AG09309 (cell line): Measurements from ENCODE around the gene BEGAIN.

ENCODE experiments used
- DNase-seq: peaks from one replicate; pipeline ENCODE4 v3.0.0-alpha.2; 2010; ENCODE audit warnings: low read depth
- H3K4me3 ChIP-seq: 2 replicates; pipeline ENCODE4 v1.5.1; 2011; ENCODE audit warnings: mild to moderate bottlenecking, low read depth, low read length, moderate library complexity; ENCODE audit not compliant: control insufficient read depth
- CTCF ChIP-seq: IDR thresholded peaks from 2 replicates; pipeline ENCODE4 v1.5.1; 2011; ENCODE audit warnings: mild to moderate bottlenecking, low read depth, low read length, inconsistent platforms; ENCODE audit not compliant: insufficient read depth, control insufficient read depth; ENCODE audit errors: missing control alignments

The BEGAIN gene

DNA sequence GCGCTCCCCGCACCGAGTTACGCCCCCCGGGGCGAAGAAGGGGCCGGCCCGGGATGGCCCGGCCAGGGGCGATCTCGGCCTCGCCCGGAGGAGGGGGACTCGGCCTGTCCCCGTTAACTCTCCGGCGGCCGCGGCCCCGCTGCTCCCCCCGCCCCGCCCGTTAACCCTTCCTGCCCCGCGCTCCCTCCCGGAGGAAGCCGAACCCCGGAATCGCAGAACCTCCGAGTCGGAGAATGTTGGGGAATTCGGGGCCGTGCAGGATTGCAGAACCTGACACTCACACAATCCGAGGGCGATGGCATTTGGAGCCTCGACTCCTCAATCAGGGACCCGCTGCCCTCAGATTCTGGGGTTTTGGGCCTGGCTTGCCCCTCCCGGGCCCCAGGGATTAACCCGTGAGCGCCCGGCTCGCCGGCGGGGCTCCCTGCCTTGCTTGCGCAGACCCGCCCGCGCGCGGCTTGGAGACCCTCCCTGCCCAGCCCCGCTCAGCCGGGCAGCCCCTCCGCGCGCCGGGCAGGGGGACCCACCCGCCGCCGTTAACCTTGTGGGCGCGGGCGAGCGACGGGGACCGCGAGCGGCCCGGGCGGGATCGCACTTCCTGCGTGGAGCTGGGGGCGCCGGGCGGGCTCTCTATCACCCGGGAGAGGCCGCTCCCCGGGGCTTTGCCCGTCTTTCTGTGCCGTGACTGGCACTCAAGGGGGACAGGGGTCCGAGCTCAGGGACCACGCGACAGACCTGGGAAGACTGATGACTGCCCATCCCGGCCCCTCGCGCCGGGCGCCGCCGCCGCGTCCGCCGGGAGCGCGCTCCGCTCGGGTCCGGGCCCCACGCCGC is 18.8 kb downstream of the BEGAIN start:
- H3K4me3 ChIP-seq, result peak overlapping the region; percentile 20
- no peak for DNase-seq
- no peak for TF ChIP-seq CTCF

- no peak for DNase-seq
Measured at GRCh38 chr14:100567877-100568163, 19.4 kb downstream of the BEGAIN start.

GRCh38 chr14:100567009-100567876 is 20.0 kb downstream of the BEGAIN start:
- no peak for DNase-seq
- no peak overlapping the region for H3K4me3 ChIP-seq
- TF ChIP-seq CTCF, result no peak

More at GRCh38 chr14:100567877-100568163, 19.4 kb downstream of the BEGAIN start:
- H3K4me3 ChIP-seq, result no peak overlapping the region; the same call in 1 of the 2 replicates
- TF ChIP-seq CTCF, result no peak

DNA sequence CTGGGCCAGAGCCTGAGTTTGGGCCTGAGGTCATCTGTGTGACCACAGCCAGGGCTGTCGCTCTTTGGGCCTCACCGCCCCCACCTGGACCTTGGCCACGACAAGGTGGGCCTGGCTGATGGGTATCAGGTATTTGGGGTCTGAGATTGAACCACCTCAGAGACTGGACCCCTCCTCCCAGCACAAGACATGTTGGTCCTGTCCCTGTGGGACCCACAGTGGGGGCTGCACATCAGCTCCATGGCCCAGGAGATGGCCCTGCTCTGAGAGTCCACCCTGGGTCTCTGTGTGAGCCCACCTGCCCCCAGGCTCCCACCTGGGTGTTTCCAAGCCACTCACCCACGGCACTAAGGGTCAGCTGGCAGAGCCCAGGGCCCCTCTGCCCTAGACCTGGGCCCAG is 20.6 kb downstream of the BEGAIN start:
- DNase-seq, result no peak
- no peak for TF ChIP-seq CTCF
- no peak overlapping the region for H3K4me3 ChIP-seq

DNA sequence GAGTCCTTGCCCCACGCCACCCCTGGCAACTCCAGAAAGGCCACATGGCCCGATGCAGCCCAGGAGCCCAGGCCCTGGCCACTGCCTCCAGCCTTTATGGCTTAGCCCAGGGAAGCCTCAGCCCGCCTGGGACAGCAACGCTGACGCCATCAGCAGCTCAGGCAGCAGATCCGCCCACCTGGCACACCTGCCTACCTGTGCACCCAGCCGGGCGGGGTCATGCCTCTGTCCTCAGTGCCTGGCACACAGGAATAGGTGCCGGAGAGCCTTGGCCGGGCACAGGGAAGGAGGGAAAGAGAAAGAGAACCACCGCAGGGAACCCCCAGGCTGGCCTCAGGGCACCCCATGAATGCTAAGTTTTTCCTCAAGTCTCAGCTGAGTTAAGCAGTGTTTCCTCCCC is 21.1 kb downstream of the BEGAIN start:
- H3K4me3 ChIP-seq, result no peak overlapping the region
- TF ChIP-seq CTCF, result no peak
- DNase-seq, result no peak

DNA sequence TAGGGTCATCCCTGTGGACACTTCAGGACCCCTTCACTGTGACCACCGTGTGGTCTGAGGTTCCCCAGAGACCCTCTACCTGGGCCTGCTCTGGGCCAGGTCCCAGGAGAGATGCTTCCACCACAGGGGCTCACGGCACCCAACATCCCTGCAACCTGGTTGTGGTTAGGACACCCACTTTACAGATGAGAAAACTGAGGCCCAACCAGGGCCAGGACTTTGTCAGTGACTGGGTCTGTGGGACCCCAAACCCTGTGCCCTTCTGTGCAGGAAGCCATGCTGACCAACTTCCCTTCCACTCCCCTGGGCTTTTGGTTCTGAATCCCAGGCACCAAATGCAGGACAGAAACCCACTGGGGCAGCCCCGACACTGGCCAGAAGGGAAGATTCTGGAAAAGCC is 21.6 kb downstream of the BEGAIN start:
- no peak for TF ChIP-seq CTCF
- DNase-seq, result no peak
- no peak overlapping the region for H3K4me3 ChIP-seq
